ENCODE measurements around the gene MRPS34.

GRCh38 chr16:1729445-1729844 is 43.5 kb downstream of the MRPS34 start:
- no peak for TF ChIP-seq CTCF (tag by site-specific recombination; IDR thresholded peaks at IDR 0.05)
- TF ChIP-seq ZBTB20 (tag by site-specific recombination; IDR thresholded peaks at IDR 0.05): no peak
- TF ChIP-seq YY1 (tag by site-specific recombination; IDR thresholded peaks at IDR 0.05): no peak
- TF ChIP-seq FEZF1 (tag by site-specific recombination; IDR thresholded peaks at IDR 0.05): no peak
- no peak for TF ChIP-seq GLI2 (tag by site-specific recombination; IDR thresholded peaks at IDR 0.05; ENCODE audit: borderline replicate concordance, low read depth)
- no peak for TF ChIP-seq PATZ1 (tag by site-specific recombination; IDR thresholded peaks at IDR 0.05)
- no peak for TF ChIP-seq ZNF174 (tag by site-specific recombination; IDR thresholded peaks at IDR 0.05)
- no peak for TF ChIP-seq REST (tag by site-specific recombination; IDR thresholded peaks at IDR 0.05)
- TF ChIP-seq ZBTB49 (tag by site-specific recombination; IDR thresholded peaks at IDR 0.05; ENCODE audit: low read depth): no peak
